ENCODE results near the gene ANAPC7. TPM values are rescaled to one million over a fixed set of nuclear protein-coding genes. Genes with fewer than 3 reads are reported as not detected.
A peak's percentile ranks its signal among the peaks of the same experiment; 100 is the strongest.

Gene ANAPC7
- total and polyA plus RNA-seq, 2 of the 13 experiments (the other 11 are each of a cell fraction or from before 2014, with no cell fraction given), result 40.0 to 69.1 TPM

GRCh38 chr12:110451263-110451662, 47.8 kb upstream of the ANAPC7 start:
- Histone ChIP-seq H3K27me3 (ENCODE audit: control insufficient read depth in 1 of 2, insufficient read depth in 2 of 2, low read length in 2 of 2) (no peaks in the 10 kb centered on the region), H3K4me1 (ENCODE audit: insufficient read depth, low read length) (peaks cover 40% of the 10 kb centered on the region), H3K27ac (ENCODE audit: extremely low read length, insufficient read depth, low read length) (no peak overlapping the region), H4K20me1 (ENCODE audit: insufficient read depth, low read length) (no peaks in the 10 kb centered on the region), H2AFZ (ENCODE audit: low read length) (no peak overlapping the region), H3K9me3 (ENCODE audit: low read length) (no peaks in the 10 kb centered on the region), H3K4me3 (replicated peaks in 1 of 3; ENCODE audit: insufficient read depth in 1 of 3, low read depth in 2 of 3, low read length in 3 of 3) (no peak overlapping the region), H3K36me3 (replicated peaks in 1 of 2; ENCODE audit: control insufficient read depth in 1 of 2, insufficient read depth in 2 of 2, low read length in 2 of 2) (peaks cover 3 to 18% of the 10 kb centered on the region in 2 experiments; a peak in 3 of 5 replicates), H3K9ac (ENCODE audit: insufficient read depth, low read depth, low read length) (no peak overlapping the region), H3K4me2 (ENCODE audit: low read depth, low read length) (no peak overlapping the region), H3K79me2 (ENCODE audit: insufficient read depth, low read length) (peaks cover 24% of the 10 kb centered on the region)
- 97% methylated on average over 1 of the region's 1 CpG for WGBS (ENCODE audit: low lambda C conversion rate)
- ChIA-PET CTCF (ENCODE audit: low intra/inter-chr PET ratio, low total read pairs) (no interaction called here), POLR2A (interaction anchor here (2.0 to 2.9 kb wide), 2 partner anchors 18 to 150 kb away, joined by 11 to 49 read pairs; partner anchors contain the start of genes FAM216A and GPN3)
- no peak for ATAC-seq
- TF ChIP-seq HMG20A (CRISPR knock-in tag; IDR thresholded peaks at IDR 0.05; ENCODE audit: borderline replicate concordance), result no peak
- TF ChIP-seq, protein P1, sequence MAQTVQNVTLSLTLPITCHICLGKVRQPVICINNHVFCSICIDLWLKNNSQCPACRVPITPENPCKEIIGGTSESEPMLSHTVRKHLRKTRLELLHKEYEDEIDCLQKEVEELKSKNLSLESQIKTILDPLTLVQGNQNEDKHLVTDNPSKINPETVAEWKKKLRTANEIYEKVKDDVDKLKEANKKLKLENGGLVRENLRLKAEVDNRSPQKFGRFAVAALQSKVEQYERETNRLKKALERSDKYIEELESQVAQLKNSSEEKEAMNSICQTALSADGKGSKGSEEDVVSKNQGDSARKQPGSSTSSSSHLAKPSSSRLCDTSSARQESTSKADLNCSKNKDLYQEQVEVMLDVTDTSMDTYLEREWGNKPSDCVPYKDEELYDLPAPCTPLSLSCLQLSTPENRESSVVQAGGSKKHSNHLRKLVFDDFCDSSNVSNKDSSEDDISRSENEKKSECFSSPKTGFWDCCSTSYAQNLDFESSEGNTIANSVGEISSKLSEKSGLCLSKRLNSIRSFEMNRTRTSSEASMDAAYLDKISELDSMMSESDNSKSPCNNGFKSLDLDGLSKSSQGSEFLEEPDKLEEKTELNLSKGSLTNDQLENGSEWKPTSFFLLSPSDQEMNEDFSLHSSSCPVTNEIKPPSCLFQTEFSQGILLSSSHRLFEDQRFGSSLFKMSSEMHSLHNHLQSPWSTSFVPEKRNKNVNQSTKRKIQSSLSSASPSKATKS (CRISPR knock-in tag; IDR thresholded peaks at IDR 0.05), result no peak
- TF ChIP-seq REXO4 (CRISPR knock-in tag; IDR thresholded peaks at IDR 0.05; ENCODE audit: borderline replicate concordance), result no peak
- TF ChIP-seq CBFB (CRISPR knock-in tag; IDR thresholded peaks at IDR 0.05), result no peak
- TF ChIP-seq ZBTB21 (CRISPR knock-in tag; IDR thresholded peaks at IDR 0.05), result no peak
- TF ChIP-seq MAFF (IDR thresholded peaks at IDR 0.05; ENCODE audit: low read depth, low read length), result peak; percentile 59
- TF ChIP-seq NFRKB (IDR thresholded peaks at IDR 0.05), result no peak
- no peak for TF ChIP-seq SCMH1 (CRISPR knock-in tag; IDR thresholded peaks at IDR 0.05; ENCODE audit: borderline replicate concordance)
- no peak for TF ChIP-seq KDM5A (IDR thresholded peaks at IDR 0.05; ENCODE audit: borderline replicate concordance, low read length)
- no peak for TF ChIP-seq CCAR2 (optimal IDR thresholded peaks at IDR 0.05; ENCODE audit: low read depth, low read length)
- TF ChIP-seq ZMYM2 (CRISPR knock-in tag; IDR thresholded peaks at IDR 0.05), result no peak
- peak; percentile 69 to 72 for TF ChIP-seq MAFK (conservative IDR thresholded peaks at IDR 0.05 in 1 of 2, IDR thresholded peaks at IDR 0.05 in 1 of 2; ENCODE audit: low read length in 2 of 2)
- TF ChIP-seq ZBTB8A (CRISPR knock-in tag; IDR thresholded peaks at IDR 0.05; ENCODE audit: borderline replicate concordance, low read depth), result no peak
- TF ChIP-seq ZNF724P (CRISPR knock-in tag; IDR thresholded peaks at IDR 0.05; ENCODE audit: borderline replicate concordance), result no peak
- TF ChIP-seq JUNB (CRISPR knock-in tag; IDR thresholded peaks at IDR 0.05; ENCODE audit: borderline replicate concordance), result no peak
- TF ChIP-seq TIGD3 (CRISPR knock-in tag; IDR thresholded peaks at IDR 0.05; ENCODE audit: borderline replicate concordance), result no peak
- in situ Hi-C loops (cut with HindIII; ENCODE audit: extremely low pct_ligation_motif_present, low pct_unique_long_range_greater_than_20kb) (loop anchor here (5.0 kb wide), 1 partner anchor 151 kb away; no protein-coding TSS in a partner anchor), intact Hi-C loops (cut with micrococcal nuclease; ENCODE audit: unreplicated experiment) (loop anchor here (2.0 to 5.0 kb wide), 3 partner anchors 18 to 96 kb away; partner anchors contain the start of genes FAM216A, GPN3, RAD9B and VPS29)
- no TSS peak for BruUV-seq (replicated peaks)
- no peak for FAIRE-seq
- no peak for DNase-seq (ENCODE audit: low spot score)

Data from HepG2 (cell line).